HL-60 (cell line): ENCODE results near the gene POFUT1.

ENCODE experiments used
- POLR2AphosphoS5 ChIP-seq: IDR thresholded peaks from 2 replicates; pipeline ENCODE4 v1.6.1; 2012; ENCODE audit warnings: low read depth
- TF ChIP-seq, protein P1 (sequence below): IDR thresholded peaks from one replicate; pipeline ENCODE4 v1.5.1; 2011; ENCODE audit warnings: low read length, control low read depth, inconsistent platforms; ENCODE audit not compliant: insufficient read depth

DNA sequence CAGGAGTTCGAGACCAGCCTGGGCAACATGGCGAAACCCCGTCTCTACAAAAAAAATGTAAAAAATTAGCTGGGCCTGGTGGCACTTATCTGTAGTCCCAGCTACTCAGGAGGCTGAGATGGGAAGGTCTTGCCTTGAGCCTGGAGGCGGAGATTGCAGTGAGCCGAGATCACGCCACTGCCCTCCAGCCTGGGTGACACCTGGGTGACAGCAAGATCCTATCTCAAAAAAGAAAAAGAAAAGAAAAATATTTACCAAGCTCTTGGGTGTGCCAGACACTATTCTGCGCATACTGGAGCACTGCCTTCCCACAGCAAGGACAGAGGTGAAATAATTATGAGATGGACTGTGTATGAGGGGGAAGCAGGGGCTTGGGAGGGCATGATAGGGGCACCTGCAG lies 19.6 kb downstream of the POFUT1 start:
- TF ChIP-seq, protein P1, sequence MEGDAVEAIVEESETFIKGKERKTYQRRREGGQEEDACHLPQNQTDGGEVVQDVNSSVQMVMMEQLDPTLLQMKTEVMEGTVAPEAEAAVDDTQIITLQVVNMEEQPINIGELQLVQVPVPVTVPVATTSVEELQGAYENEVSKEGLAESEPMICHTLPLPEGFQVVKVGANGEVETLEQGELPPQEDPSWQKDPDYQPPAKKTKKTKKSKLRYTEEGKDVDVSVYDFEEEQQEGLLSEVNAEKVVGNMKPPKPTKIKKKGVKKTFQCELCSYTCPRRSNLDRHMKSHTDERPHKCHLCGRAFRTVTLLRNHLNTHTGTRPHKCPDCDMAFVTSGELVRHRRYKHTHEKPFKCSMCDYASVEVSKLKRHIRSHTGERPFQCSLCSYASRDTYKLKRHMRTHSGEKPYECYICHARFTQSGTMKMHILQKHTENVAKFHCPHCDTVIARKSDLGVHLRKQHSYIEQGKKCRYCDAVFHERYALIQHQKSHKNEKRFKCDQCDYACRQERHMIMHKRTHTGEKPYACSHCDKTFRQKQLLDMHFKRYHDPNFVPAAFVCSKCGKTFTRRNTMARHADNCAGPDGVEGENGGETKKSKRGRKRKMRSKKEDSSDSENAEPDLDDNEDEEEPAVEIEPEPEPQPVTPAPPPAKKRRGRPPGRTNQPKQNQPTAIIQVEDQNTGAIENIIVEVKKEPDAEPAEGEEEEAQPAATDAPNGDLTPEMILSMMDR = no peak
- TF ChIP-seq POLR2AphosphoS5 = no peak
